GM12865 (cell line): ENCODE measurements around the gene CFD.
"Not testable (repeated sequence)": the region's sequence is repeated elsewhere in the genome, so short reads cannot be mapped to it uniquely, and the experiment has no call there.

ENCODE experiments used
- DNase-seq: peaks from one replicate; pipeline ENCODE4 v3.0.0; 2010; ENCODE audit warnings: low read depth
- H3K4me3 ChIP-seq: 2 replicates; pipeline ENCODE4 v1.5.1; 2011; ENCODE audit warnings: mild to moderate bottlenecking, low read depth, low read length, control low read depth
- TF ChIP-seq, protein P1 (sequence below): IDR thresholded peaks from 2 replicates; pipeline ENCODE4 v1.5.1; 2011; ENCODE audit warnings: low read length, control low read depth, low read depth, inconsistent platforms; ENCODE audit not compliant: insufficient read depth; ENCODE audit errors: missing control alignments

Gene CFD

DNA sequence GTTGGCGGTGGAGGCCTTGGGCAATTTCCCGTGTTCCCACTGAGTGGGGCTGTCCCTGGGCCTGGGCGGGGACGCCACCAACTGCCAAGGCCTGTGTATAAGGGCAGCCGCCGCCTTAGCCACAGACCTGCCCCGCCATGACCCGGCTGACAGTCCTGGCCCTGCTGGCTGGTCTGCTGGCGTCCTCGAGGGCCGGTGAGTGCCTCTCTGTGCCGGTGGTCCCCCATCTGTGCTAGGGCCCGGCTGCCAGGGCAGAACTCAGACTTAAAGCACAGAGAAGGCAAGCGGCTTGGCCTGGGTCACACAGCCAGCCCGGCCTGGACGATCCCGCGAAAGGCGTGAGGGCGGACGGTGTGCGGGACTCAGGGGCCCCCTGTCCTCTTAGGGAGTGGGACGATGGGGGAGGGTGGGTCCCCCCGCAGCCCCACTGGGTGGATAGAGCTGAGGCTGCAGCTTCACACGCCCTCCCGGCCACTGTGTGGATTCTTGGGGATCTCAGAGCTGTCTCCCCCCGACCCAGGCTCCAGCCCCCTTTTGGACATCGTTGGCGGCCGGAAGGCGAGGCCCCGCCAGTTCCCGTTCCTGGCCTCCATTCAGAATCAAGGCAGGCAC lies 31.6 kb upstream of the CFD start, which contains the start of gene AZU1:
TSS of gene AZU1 (plus strand) at position 128 of the 612 bp plus-strand sequence. CDS start at position 138, 10 bp downstream.
- no peak for DNase-seq
- H3K4me3 ChIP-seq = no peak within 1 kb of the TSS
- TF ChIP-seq, protein P1, sequence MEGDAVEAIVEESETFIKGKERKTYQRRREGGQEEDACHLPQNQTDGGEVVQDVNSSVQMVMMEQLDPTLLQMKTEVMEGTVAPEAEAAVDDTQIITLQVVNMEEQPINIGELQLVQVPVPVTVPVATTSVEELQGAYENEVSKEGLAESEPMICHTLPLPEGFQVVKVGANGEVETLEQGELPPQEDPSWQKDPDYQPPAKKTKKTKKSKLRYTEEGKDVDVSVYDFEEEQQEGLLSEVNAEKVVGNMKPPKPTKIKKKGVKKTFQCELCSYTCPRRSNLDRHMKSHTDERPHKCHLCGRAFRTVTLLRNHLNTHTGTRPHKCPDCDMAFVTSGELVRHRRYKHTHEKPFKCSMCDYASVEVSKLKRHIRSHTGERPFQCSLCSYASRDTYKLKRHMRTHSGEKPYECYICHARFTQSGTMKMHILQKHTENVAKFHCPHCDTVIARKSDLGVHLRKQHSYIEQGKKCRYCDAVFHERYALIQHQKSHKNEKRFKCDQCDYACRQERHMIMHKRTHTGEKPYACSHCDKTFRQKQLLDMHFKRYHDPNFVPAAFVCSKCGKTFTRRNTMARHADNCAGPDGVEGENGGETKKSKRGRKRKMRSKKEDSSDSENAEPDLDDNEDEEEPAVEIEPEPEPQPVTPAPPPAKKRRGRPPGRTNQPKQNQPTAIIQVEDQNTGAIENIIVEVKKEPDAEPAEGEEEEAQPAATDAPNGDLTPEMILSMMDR = no peak

DNA sequence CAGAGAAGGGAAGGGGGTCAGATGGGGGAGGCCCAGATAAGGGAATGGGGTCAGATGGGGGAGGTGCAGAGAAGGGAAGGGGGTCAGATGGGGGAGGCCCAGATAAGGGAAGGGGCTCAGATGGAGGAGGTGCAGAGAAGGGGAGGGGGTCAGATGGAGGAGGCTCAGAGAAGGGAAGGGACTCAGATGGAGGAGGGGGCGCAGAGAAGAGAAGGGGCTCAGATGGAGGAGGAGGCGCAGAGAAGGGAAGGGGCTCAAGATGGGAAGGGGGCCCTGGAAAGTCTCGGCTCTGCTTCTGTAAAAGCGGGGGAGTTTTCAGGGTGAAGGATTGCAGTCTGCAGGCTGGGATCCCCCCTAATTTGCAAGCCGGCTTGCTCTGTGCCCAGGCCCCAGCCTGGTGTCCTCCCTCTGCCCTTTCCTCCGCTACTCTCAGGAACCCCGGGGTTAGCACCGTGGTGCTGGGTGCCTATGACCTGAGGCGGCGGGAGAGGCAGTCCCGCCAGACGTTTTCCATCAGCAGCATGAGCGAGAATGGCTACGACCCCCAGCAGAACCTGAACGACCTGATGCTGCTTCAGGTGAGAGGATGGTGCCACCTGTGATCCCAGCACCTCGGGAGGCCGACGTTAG lies 30.2 kb upstream of the CFD start:
- no peak for DNase-seq
- TF ChIP-seq, protein P1 = no peak
- no peak overlapping the region for H3K4me3 ChIP-seq

DNA sequence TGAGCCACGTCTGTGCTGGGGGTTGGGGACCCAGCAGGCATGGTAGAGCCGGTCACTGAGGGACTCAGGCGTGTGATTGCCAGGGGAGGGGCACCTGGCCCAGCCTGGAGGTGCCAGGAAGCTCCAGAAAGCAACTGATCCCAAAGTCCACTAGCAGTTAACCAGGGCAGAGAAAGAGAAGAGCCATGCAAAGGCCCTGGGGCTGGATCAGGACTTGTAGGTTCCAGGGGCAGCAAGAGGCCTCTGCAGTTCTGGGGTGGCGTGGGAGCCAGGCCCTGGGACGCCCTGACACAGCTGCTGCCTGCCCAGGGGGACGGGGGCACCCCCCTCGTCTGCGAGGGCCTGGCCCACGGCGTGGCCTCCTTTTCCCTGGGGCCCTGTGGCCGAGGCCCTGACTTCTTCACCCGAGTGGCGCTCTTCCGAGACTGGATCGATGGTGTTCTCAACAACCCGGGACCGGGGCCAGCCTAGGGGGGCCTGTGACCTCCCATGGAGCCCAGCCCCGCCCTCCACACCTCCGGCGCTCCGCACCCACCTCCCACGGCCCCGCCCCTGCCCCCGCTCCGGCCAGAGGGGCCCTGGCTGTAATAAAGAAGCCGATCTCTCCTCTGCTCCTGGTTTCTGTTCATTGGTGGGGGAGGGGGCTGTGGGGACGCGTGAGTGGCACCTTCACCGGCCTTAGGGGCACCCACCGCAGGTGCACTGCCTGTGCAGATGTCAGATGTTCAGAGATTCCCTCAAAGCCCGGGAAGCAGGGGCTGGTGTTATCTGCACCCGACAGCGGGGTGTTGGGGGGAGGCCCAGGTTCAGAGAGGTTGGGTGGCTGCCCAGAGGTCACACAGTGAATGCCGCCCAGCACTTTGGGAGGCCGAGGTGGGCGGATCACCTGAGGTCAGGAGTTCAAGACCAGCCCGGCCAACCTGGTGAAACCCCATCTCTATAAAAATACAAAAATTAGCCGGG lies 27.8 kb upstream of the CFD start:
- H3K4me3 ChIP-seq = no peak overlapping the region
- no peak for DNase-seq
- TF ChIP-seq, protein P1 = no peak

DNA sequence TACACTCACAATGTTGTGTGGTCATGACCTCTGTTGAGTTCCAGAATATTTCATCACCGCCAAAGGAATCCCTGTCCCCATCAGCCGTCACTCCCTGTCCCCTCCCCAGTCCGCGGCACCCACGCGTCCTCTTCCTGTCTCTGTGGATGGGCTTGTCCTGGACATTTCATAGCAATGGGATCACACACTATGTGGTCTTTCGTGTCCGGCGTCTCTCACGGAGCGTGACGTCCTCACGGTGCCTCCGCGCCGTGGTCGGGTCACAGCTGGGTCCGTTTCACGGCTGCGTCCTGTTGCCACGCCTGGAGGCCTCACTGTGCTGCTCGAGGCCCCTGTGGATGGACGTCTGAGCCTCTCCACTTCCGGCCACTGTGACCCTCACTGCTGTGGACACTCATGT lies 25.2 kb upstream of the CFD start:
- H3K4me3 ChIP-seq = no peak overlapping the region
- TF ChIP-seq, protein P1 = no peak
- DNase-seq = no peak

DNA sequence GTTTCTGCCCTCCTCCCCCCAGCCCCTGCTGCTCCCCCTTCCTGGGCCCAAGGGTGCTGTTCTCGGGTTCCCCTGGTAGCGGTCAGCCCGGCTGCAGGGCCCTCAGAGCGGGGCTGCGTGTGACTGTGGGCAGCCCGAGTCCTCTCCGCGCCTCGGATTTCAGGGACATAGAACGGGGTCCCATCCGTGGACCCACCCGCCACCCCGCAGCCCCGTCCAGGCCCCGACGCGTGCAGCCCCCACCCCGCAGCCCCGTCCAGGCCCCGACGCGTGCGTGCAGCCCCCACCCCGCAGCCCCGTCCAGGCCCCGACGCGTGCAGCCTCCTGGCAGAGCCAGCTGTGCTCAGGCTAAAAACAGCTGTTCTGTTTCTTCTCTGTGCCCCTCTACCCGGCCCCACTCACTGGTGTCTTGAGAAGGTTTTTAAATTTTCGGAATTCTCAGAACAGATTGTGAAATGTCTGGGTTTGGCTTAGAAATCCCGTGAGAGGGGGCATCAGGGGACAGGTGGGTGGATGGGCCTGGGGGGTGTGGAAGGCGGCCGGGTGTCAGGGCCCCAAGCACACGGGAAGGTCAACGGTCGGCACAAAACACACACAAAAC lies 24.2 kb upstream of the CFD start:
- DNase-seq = no peak
- no peak overlapping the region for H3K4me3 ChIP-seq
- TF ChIP-seq, protein P1 = no peak

DNA sequence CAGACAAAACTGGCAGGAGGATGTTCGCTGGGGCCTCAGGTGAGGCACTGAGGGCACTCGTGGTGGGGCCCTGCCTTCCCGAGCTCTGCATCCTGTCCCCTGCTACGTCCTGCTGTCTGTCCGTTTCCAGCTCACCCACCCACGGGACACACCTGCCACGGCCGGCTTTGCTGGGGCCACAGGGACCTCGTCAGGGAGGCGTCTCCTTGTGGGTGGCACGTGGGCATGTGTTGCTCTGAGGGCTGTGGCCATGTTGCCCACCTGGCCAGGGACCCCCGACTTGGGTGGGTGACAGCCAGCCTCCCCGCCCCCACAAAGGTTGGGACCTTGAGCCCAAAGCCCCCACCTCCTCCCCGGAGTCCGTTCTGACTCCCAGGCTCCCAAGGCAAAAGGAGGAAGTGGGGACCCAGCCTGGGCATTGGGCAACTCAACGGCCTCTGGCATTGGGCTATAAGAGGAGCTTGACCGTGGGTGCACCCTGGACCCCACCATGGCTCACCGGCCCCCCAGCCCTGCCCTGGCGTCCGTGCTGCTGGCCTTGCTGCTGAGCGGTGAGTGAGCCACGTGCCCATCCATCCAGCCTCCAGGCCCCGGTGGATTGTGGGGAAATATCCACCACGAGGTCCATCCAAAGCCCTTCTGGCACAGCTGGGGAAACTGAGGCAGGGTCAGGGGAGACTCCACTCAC lies 18.8 kb upstream of the CFD start, which contains the start of gene PRTN3:
TSS of gene PRTN3 (plus strand) at position 481 of the 688 bp plus-strand sequence. CDS start at position 491, 10 bp downstream.
- no peak for DNase-seq
- TF ChIP-seq, protein P1 = no peak
- no peak within 1 kb of the TSS for H3K4me3 ChIP-seq

DNA sequence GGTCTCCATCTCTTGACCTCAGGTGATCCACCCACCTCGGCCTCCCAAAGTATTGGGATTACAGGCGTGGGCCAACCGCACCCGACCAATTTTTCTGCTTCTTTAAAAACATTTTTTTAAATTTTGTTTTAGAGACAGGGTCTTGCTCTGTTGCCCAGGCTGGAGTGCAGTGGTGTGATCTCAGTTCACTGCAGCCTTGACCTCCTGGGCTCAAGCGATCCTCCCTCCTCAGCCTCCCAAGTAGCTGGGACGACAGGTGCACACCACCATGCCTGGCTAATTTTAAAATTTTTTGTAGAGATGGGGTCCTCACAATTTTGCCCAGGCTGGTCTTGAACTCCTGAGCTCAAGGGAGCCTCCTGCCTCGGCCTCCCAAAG lies 16.7 kb upstream of the CFD start:
- H3K4me3 ChIP-seq, DNase-seq: not testable (repeated sequence)
